ENCODE data around the gene RRAGB.

RRAGB gene

GRCh38 chrX:55750256-55750655, 32.7 kb downstream of the RRAGB start:
- Histone ChIP-seq H3K9ac (no peak overlapping the region), H2AFZ (ENCODE audit: low read depth) (no peak overlapping the region), H3K27ac (no peak overlapping the region), H3K36me3 (ENCODE audit: insufficient read depth) (no peaks in the 10 kb centered on the region), H3K4me2 (no peak overlapping the region), H3K4me1 (ENCODE audit: low read depth, poor library complexity, severe bottlenecking) (no peaks in the 10 kb centered on the region), H4K20me1 (ENCODE audit: insufficient read depth) (no peaks in the 10 kb centered on the region), H3K27me3 (ENCODE audit: insufficient read depth, low read depth) (no peaks in the 10 kb centered on the region), H3K79me2 (ENCODE audit: insufficient read depth, low read depth) (no peaks in the 10 kb centered on the region), H3K4me3 (IDR thresholded peaks at IDR 0.05; ENCODE audit: insufficient read depth, low read depth, low read length) (no peak overlapping the region)
- no peak for TF ChIP-seq CTCF (conservative IDR thresholded peaks at IDR 0.05; ENCODE audit: low read depth, low read length)

GRCh38 chrX:55754861-55755294, 37.3 kb downstream of the RRAGB start:
- Histone ChIP-seq H4K20me1 (ENCODE audit: insufficient read depth) (no peaks in the 10 kb centered on the region), H3K79me2 (ENCODE audit: insufficient read depth, low read depth) (no peaks in the 10 kb centered on the region), H2AFZ (ENCODE audit: low read depth) (no peak overlapping the region), H3K4me1 (ENCODE audit: low read depth, poor library complexity, severe bottlenecking) (no peaks in the 10 kb centered on the region), H3K4me2 (no peak overlapping the region), H3K27me3 (ENCODE audit: insufficient read depth, low read depth) (no peaks in the 10 kb centered on the region), H3K36me3 (ENCODE audit: insufficient read depth) (no peaks in the 10 kb centered on the region), H3K27ac (no peak overlapping the region), H3K4me3 (IDR thresholded peaks at IDR 0.05; ENCODE audit: insufficient read depth, low read depth, low read length) (no peak overlapping the region), H3K9ac (no peak overlapping the region)
- TF ChIP-seq CTCF (conservative IDR thresholded peaks at IDR 0.05; ENCODE audit: low read depth, low read length), result no peak

DNA sequence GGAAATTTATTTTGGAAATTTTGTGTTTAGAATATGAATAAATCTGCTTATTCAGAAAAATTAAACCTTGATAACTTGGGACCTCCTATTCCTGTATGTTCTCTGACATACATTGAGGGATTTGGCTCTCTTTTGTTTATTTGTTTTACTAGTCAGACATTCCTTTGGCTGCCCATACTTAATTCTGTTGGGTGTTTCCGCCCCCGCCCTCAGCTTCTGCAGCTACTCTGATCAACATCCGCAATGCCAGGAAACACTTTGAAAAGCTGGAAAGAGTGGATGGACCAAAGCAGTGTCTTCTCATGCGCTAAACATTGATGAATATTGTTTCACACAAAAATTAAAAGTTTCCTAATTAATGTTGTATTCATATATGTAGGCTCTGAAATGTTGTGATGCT, 40.5 kb downstream of the RRAGB start:
- Histone ChIP-seq H3K27ac (no peak overlapping the region), H3K79me2 (ENCODE audit: insufficient read depth, low read depth) (no peaks in the 10 kb centered on the region), H3K9ac (no peak overlapping the region), H2AFZ (ENCODE audit: low read depth) (no peak overlapping the region), H3K4me3 (IDR thresholded peaks at IDR 0.05; ENCODE audit: insufficient read depth, low read depth, low read length) (no peak overlapping the region), H3K27me3 (ENCODE audit: insufficient read depth, low read depth) (no peaks in the 10 kb centered on the region), H3K4me1 (ENCODE audit: low read depth, poor library complexity, severe bottlenecking) (no peaks in the 10 kb centered on the region), H3K4me2 (no peak overlapping the region), H4K20me1 (ENCODE audit: insufficient read depth) (no peaks in the 10 kb centered on the region), H3K36me3 (ENCODE audit: insufficient read depth) (no peaks in the 10 kb centered on the region)
- TF ChIP-seq CTCF (conservative IDR thresholded peaks at IDR 0.05; ENCODE audit: low read depth, low read length), result no peak

- H3K79me2 ChIP-seq (ENCODE audit: insufficient read depth, low read depth), result no peaks in the 10 kb centered on the region
- no peak overlapping the region for H3K9ac ChIP-seq
- H3K4me3 ChIP-seq (IDR thresholded peaks at IDR 0.05; ENCODE audit: insufficient read depth, low read depth, low read length), result no peak overlapping the region
- no peaks in the 10 kb centered on the region for H3K4me1 ChIP-seq (ENCODE audit: low read depth, poor library complexity, severe bottlenecking)
- H3K27ac ChIP-seq, result no peak overlapping the region
- H3K4me2 ChIP-seq, result no peak overlapping the region
- no peaks in the 10 kb centered on the region for H4K20me1 ChIP-seq (ENCODE audit: insufficient read depth)
- no peaks in the 10 kb centered on the region for H3K27me3 ChIP-seq (ENCODE audit: insufficient read depth, low read depth)
- H3K36me3 ChIP-seq (ENCODE audit: insufficient read depth), result no peaks in the 10 kb centered on the region
- no peak for TF ChIP-seq CTCF (conservative IDR thresholded peaks at IDR 0.05; ENCODE audit: low read depth, low read length)
- H2AFZ ChIP-seq (ENCODE audit: low read depth), result no peak overlapping the region
Measured at GRCh38 chrX:55759478-55759877, 41.9 kb downstream of the RRAGB start.

Measured in KMS-11 (cell line).